Medulla oblongata (tissue), 1 donor: ENCODE measurements around the gene SV2B.

ENCODE experiments used
- DNase-seq: peaks from one replicate; pipeline ENCODE4 v3.0.0-alpha.2; 2015; ENCODE audit errors: extremely low spot score

SV2B gene

DNA sequence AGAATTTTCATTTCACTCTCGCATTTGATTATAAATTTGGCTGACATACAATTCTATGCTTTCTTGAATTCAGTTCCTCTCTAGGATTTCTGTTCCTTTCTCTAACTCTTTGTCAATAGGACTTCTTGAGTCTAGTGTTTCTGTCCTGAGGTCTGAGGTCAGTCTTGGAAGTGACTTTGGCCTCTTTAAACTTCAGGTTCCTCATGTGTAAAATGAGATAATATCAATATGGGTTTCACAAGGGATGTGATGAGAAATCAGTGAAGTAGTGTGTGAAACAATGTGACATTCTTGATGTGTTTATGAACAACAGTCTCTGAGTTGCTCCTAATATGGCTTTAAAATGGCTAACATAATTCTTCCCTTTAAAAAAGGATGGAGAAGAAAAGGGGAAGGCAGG is 92.2 kb downstream of the SV2B start:
- DNase-seq = no peak

DNA sequence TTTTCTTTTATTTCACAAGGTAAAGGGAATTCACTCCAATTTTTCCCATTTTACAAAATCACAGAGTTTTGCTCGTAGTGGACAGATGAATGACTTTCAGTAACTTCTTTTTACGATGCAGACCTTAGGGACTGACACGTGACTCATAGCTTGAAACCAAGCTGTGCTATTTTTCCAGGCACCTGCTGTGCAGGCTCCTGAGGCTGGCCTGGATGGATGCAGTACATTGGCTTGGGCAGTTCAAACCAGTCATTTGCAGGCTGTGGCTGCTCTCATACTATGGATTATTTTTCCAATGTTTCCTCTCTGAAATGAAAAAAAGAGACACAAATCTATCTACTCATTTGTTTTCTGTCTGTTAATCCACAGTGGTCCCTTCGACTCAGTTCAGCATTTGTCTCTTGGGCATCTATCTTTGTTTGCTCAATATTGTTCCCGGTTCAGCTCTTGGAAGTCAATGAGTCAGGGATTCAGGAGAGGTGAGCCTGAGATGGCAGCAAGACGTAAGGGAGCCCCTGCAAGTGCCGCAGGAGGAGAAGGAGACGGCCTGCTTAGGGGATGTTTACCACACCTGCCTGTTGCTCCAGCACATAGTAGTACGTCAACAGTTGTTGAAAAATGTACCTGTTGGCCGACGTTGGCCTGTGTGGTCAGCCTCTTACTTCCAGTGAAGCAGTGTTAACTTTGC is 92.8 kb downstream of the SV2B start:
- no peak for DNase-seq

DNA sequence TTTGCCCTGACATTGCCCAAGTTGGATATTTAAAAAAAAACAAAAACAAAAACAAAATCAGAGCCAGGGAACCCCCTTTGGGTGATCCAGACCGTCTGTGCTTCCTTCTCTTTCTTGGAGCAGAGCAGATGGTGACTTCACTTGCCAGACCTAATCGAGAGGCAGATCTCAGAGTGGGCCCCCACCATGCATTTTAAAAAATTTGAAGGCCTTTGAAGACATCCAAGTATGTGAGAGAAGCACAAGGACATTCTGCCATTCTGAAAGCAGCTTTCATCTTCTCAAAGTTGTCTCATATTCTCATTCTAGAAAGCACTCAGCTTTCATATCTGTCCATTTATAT is 93.3 kb downstream of the SV2B start:
- DNase-seq = no peak

DNA sequence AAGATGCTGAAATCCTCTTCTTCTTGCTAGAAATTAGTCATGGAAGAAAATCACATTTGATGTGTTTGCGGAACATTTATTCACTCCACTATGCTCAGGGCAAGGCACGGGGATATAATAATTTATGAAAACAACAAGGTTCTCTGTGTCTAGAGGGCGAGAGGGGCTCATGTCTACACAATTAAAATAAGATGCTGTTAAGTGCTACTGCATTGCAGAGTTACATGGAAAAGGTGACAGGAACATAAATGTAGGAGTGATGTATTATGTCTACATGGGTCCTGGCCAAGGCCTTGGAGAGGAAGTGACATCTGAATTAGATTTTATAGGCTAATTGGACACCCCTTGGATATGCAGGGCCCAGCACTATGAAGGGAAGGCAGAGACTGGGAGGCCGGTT is 96.1 kb downstream of the SV2B start:
- no peak for DNase-seq

- DNase-seq = no peak
Observed at GRCh38 chr15:91196768-91197167, 96.7 kb downstream of the SV2B start.

DNA sequence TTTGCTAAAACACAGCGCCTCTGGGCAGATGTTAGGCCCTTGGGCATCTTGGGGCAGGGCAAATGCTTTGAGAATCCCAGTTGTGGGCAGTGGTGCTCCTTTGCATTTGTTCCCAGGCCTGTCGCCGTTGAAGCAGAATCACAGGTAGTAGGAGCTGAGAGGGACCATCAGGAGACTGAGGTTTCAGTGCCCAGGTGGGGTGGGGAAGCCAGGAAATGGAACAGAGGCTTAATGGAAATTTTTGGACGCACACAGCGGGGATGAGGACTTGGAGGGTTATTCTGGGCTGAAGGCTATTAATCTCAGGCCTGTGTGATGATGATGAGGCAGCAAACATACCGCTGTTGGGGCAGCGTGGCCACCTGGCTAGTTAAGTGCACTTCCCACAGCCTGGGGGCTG is 99.5 kb downstream of the SV2B start:
- no peak for DNase-seq

GRCh38 chr15:91200101-91200754 is 100.2 kb downstream of the SV2B start:
- DNase-seq = no peak

- no peak for DNase-seq
Observed at GRCh38 chr15:91202510-91203102, 102.5 kb downstream of the SV2B start.

DNA sequence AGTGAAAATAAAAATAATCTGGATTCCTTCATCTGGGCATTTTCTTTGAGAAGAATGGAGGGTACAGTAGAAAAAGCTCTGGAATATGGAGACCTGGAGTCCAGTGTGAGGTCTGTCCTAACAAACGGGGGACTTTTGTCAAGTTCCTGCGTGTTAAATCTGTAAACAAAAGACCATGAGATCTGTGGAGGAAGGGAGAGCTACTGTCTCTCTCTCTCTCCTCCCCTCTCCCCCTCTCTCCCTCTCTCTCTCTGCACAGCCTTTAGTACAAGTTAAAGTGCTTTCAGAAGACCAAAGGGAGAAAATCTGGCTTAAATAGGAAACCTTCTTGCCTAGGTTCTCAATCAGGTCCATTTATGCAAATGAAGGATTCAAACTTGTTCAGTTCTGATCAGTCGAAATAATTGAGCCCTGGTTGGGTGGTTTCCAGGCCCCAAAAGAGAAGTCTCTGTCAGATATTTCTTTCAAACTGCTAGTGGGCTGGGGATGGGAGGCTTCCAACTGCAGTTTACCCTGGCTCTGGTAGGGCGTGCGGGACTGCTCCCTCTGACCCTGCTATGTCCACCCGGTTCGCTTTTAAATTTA is 103.7 kb downstream of the SV2B start:
- DNase-seq = no peak

DNA sequence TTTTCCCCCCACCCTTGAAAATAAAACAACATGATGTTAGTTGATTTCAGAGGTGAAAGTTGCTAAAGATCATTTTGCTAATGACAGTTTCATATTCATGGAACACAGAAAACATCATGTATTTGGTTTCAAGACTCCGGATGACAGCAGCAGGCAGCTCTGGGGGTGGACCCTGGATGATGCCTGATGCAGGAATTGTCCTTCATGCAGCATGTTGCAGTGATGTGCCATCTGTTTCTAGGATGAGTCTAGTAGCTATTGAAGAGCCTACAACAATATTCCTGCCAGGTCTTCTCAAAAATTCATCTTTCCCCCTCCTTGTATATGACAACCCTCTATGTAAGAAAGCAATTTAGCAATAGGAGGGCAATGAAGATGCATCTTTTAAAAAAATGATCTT is 108.3 kb downstream of the SV2B start:
- no peak for DNase-seq

GRCh38 chr15:91209318-91209717 is 109.3 kb downstream of the SV2B start:
- DNase-seq = no peak

DNA sequence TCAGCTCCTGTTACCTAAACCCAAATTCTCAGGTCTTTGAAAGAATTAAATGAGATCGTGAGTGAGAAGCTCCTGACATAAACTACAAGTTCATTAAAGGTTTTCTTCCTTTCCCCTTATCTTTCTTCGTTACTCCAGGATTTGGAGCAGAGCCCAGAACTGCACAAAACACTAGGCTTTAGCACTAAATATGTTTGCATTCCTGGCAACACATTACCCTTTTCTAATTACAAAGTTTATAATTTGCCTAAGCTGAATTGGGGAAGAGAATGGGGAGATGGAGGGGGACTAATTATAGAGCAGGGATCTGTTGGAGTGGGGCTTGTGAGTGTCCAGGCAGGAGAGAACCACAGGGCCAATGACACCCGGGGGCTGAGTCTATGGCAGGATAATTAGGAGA is 109.7 kb downstream of the SV2B start:
- no peak for DNase-seq

DNA sequence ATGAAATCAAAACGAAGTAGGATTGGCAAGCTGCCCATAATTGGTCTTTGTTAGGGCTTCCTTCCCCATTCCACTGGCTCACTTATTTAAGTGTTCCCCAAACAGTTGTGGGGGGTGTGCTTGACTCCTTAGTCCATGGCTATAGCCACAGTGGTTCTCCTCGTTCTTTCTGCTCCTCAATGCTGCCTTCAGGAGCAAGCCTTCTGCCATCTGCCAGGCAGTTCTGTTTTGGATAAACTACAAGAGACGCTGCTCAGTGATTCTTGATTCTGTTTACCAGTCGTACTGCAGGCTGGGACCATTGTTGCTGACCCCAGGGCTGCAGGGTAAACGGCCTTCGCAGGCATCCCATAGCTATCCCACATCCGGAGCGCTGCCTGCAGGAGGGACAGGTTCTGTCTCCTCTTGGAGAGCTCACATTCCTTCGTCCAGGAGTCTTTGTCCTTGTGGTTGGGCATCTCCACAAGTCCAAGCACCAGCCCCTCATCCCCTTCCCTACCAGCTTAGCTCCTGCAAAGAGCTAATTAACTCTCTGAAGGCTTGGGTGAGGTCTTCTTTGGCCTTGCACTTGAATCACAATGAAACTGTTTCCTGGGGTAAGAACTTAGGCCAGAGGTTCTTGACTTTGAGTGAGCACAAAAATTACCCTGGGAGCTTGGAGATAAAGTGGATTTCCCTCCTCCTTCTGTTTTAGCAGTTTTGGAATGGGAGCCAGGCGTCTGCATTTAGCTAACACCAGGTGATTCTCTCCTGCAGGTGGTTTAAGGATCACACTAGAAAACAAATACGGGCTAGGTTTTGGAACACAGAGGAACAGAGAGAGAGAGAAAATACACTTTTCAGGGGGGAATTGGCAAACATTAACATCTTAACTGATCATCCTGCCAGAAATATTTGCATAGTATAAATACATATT is 114.9 kb downstream of the SV2B start:
- no peak for DNase-seq

DNA sequence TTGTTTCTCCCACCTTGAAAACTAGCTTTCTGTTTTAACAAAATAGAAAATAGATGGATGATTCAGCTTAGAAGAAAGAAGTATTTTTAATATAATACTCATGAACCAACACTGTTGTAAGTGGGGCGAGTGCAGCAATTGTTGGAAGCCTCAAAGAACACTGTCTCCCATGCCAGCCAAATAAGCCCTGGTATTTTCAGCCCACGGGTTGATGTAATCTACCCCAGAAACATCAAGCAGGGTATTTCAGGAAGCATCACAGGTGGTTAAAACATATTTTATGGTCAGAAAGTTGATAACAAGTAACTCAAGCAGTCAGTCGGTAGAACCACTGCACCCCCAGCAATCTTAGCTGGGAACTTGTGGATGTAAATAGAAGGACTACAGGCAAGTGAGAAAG is 115.9 kb downstream of the SV2B start:
- no peak for DNase-seq

DNA sequence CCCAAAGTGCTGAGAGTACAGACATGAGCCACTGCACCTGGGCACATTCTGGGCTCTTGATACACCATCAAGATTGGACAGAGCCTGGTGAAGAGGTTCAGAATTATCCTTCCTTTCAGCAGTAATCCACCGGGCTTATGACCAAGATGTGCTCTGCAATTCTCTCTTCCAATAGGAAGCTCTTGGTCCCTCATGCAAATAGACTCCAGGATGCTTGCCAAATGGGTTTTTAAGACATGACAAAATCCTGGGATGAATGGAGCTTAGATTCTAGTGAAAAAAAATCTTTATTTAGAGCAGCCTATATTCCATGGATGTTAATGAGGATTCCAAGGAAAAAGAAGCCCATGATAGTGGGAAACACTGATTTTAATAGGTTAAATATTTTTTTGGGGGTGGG is 119.1 kb downstream of the SV2B start:
- DNase-seq = peak; percentile 7

DNA sequence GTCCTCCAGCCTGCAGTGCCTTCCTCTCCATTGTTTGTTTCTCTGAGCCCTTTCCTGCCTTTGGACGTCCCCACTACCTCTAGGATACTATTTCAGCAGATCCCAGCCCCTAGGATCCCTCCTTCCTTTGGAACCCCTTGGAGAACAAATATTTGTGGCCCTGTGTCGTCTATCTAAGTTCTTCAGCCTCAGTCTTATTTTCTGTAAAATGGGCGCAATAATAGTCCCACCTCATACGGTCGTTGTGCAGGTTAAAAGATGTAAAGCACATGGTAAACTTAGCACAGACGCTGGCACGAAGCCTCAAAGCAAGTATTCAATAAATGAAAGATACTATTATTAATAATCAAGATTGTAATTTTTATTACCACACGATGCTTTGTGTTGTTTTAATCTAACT is 122.0 kb downstream of the SV2B start:
- DNase-seq = no peak

GRCh38 chr15:91223863-91224262 is 123.8 kb downstream of the SV2B start:
- no peak for DNase-seq

GRCh38 chr15:91224755-91225380 is 124.8 kb downstream of the SV2B start:
- peak; percentile 53 for DNase-seq

DNA sequence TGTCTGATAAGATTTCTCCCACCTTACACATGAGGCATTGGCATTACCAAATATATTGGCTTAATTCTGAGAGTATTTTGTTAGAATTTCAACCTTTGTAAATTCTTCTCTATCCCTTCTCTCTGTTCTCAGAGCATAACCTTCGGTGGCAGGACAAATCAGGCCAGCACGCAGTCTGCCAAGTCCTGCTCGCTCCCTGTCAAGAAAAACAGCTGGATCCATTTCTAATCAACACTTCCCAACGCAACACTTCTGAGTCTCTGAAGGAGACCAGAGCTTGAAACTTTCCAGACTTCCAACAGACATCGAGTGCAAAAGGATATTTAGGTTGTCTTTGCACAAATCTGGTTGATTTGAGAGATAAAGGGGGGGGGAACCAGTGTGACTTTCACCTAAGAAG is 125.7 kb downstream of the SV2B start:
- DNase-seq = no peak

GRCh38 chr15:91227117-91227516 is 127.1 kb downstream of the SV2B start:
- no peak for DNase-seq

- no peak for DNase-seq
Observed at GRCh38 chr15:91227766-91228165, 127.7 kb downstream of the SV2B start.

GRCh38 chr15:91228383-91228782 is 128.3 kb downstream of the SV2B start:
- DNase-seq = no peak
